GM10266 (cell line): ENCODE measurements around the gene MICAL2.

Source experiments
- DNase-seq: peaks from one replicate; pipeline ENCODE4 v3.0.0; 2012; ENCODE audit errors: extremely low spot score
- TF ChIP-seq, protein P1 (sequence below): IDR thresholded peaks from 2 replicates; pipeline ENCODE4 v1.5.1; 2012; ENCODE audit warnings: mild to moderate bottlenecking, low read depth; ENCODE audit not compliant: control insufficient read depth, insufficient read depth; ENCODE audit errors: missing control alignments

Gene MICAL2

DNA sequence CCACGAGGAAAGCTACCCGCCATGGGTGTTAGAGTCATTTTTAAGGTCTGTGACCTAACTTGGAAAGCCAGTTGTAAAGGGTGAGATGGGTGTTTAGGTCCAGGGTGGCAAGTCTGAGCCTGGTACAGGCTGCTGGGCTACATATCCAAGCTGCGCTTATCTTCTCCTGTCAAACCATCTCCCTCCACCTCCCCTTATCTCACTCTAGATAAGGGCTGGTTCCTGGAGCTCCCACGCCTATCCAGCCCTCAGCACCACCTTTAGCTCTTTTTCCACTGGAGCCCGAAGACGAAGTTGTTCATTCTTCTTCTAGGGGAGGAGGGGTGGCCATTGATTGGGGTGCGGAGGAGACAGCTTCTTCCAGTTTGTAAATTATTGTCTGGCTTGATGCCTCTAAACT is 48.5 kb downstream of the MICAL2 start:
- no peak for DNase-seq
- TF ChIP-seq, protein P1, sequence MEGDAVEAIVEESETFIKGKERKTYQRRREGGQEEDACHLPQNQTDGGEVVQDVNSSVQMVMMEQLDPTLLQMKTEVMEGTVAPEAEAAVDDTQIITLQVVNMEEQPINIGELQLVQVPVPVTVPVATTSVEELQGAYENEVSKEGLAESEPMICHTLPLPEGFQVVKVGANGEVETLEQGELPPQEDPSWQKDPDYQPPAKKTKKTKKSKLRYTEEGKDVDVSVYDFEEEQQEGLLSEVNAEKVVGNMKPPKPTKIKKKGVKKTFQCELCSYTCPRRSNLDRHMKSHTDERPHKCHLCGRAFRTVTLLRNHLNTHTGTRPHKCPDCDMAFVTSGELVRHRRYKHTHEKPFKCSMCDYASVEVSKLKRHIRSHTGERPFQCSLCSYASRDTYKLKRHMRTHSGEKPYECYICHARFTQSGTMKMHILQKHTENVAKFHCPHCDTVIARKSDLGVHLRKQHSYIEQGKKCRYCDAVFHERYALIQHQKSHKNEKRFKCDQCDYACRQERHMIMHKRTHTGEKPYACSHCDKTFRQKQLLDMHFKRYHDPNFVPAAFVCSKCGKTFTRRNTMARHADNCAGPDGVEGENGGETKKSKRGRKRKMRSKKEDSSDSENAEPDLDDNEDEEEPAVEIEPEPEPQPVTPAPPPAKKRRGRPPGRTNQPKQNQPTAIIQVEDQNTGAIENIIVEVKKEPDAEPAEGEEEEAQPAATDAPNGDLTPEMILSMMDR: no peak

GRCh38 chr11:12159351-12160099 is 49.1 kb downstream of the MICAL2 start:
- TF ChIP-seq, protein P1: no peak
- no peak for DNase-seq

- TF ChIP-seq, protein P1: no peak
- no peak for DNase-seq
Measured at GRCh38 chr11:12160231-12160630, 49.8 kb downstream of the MICAL2 start.

DNA sequence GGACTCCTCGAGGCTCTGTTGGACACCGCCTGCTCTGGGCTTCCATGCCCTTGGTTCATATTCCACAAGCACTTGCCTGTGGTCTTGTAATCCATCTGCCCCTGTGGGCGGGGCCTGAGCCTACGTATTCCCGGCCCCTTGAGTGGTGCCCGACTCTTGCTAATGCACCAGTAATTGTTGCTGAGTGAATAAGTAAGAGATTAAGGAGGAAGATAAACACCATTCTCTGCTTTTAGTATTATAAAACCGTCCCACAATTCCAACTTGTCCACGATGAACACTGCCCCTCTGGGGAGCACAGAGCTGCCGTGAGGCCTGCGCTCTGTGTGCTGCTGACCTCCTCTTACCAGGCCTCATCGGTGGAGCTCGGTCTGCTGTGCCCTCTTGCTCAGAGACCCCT is 50.3 kb downstream of the MICAL2 start:
- TF ChIP-seq, protein P1: no peak
- no peak for DNase-seq

GRCh38 chr11:12161137-12161536 is 50.7 kb downstream of the MICAL2 start:
- TF ChIP-seq, protein P1: no peak
- no peak for DNase-seq

DNA sequence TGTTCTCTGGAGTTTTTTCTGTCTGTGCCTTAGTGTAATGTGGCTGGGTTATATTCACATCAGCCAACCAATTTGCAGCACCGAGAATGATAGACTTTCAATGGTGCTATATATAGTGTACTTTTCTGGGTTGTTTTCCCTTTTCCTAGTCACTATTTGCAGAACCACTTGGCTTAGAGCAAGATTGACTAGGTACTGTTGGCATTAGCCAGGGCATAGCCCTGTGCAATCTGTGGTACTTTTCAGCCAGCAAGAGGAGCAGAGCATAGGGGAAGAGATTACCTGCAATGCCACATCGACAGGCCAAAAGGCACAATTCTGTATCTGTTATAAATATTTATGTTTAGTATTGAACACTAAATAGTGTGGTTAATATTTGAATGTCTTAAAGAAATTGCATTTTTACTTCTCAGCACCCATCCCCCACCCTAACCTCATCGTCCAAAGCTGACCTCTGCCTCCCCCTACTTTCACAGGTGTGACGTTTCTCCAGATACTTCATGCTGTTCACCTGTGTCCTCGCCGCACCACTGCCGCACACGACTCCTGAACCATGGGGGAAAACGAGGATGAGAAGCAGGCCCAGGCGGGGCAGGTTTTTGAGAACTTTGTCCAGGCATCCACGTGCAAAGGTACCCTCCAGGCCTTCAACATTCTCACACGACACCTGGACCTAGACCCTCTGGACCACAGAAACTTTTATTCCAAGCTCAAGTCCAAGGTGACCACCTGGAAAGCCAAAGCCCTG is 51.4 kb downstream of the MICAL2 start:
- TF ChIP-seq, protein P1: no peak

DNA sequence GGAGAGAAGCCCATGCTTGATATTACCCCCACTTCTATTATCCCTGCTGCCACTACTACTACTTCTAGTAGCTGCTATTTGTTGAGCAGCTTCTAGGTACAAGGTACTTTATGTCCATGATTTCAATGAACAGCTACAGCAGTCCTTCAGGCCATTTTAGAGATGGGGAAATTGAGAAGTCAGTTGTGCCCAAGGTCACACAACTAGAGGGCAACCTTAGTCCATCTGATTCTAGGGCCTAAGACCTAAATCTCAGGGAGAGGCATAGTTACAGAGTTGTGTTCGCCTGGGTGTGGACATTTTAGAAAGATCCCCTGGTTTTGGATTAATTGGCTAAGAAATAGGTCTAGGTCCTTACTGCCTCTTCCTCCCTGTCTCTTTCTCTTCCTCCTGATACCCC is 52.3 kb downstream of the MICAL2 start:
- no peak for DNase-seq
- TF ChIP-seq, protein P1: peak; percentile 14

More for the DNA sequence above, 51.4 kb downstream of the MICAL2 start:
- DNase-seq: no peak
